H1 (cell line): ENCODE measurements around the gene MUC2. TPM values are rescaled to one million over a fixed set of nuclear protein-coding genes. Genes with fewer than 3 reads are reported as not detected.

Experiments used
- CTCF ChIA-PET: fragments of 300-600 bp; sonication (Branson Sonifier 250); formaldehyde crosslinking; loops from one replicate; lab custom pipeline; 2021; ENCODE audit not compliant: partially characterized antibody; lab: Charles Lee
- POLR2A ChIA-PET: fragments of 300-600 bp; sonication (Branson Sonifier 250); formaldehyde crosslinking; loops from one replicate; lab custom pipeline; 2021; ENCODE audit warnings: inconsistent platforms; ENCODE audit not compliant: partially characterized antibody; lab: Charles Lee
- DNase-seq, 2 experiments: peaks; one replicate each; pipeline versions ENCODE4 v3.0.0 to v3.0.0-alpha.2; 2010 to 2022; ENCODE audit warnings: low spot score in 2 of 2, low read depth in 1 of 2, mixed read lengths in 1 of 2
- FAIRE-seq: peaks from 2 replicates; lab custom pipeline; 2011; peaks lifted over from hg19 to GRCh38; lab: Jason Lieb, UNC
- H2AFZ ChIP-seq: 2 replicates; pipeline ENCODE4 v1.8.1; 2012; ENCODE audit warnings: low read length, inconsistent platforms
- H2AK5ac ChIP-seq: 2 replicates; pipeline ENCODE4 v1.6.1; 2013; ENCODE audit warnings: low read depth, low read length
- H2BK120ac ChIP-seq: replicated peaks from 2 replicates; pipeline ENCODE3; 2013; ENCODE audit warnings: low read depth, low read length, inconsistent platforms
- H2BK12ac ChIP-seq: 2 replicates; pipeline ENCODE4 v1.6.1; 2013; ENCODE audit warnings: low read depth, low read length
- H2BK15ac ChIP-seq: 2 replicates; pipeline ENCODE4 v1.6.1; 2013; ENCODE audit warnings: low read length
- H2BK20ac ChIP-seq: 2 replicates; pipeline ENCODE4 v1.6.1; 2013; ENCODE audit warnings: low read length
- H2BK5ac ChIP-seq: 2 replicates; pipeline ENCODE4 v1.6.1; 2013; ENCODE audit warnings: low read depth, low read length
- H3K14ac ChIP-seq: 2 replicates; pipeline ENCODE4 v1.6.1; 2013; ENCODE audit warnings: inconsistent platforms; ENCODE audit not compliant: insufficient read length
- H3K18ac ChIP-seq: 2 replicates; pipeline ENCODE4 v1.6.1; 2013; ENCODE audit warnings: low read length; ENCODE audit errors: extremely low read depth
- H3K23ac ChIP-seq: 2 replicates; pipeline ENCODE4 v1.6.1; 2013; ENCODE audit warnings: inconsistent platforms; ENCODE audit not compliant: insufficient read length
- H3K23me2 ChIP-seq: 2 replicates; pipeline ENCODE4 v1.6.1; 2013; ENCODE audit warnings: low read depth, low read length
- H3K27ac ChIP-seq: 2 replicates; pipeline ENCODE4 v1.6.1; 2011; ENCODE audit warnings: low read depth, low read length, inconsistent platforms
- H3K27me3 ChIP-seq, 4 experiments: replicated peaks in 1 of 4; 1 replicate in 1 of 4; 2 replicates in 3 of 4; pipeline versions ENCODE4 v1.6.1 to v1.8.1; 2011 to 2013; ENCODE audit warnings: low read length in 3 of 4, mild to moderate bottlenecking in 3 of 4, inconsistent platforms in 2 of 4, mixed read lengths in 2 of 4, moderate library complexity in 1 of 4; ENCODE audit not compliant: control insufficient read depth in 3 of 4, insufficient read depth in 3 of 4; ENCODE audit errors: extremely low read depth in 1 of 4
- H3K36me3 ChIP-seq, 4 experiments: 2 replicates each; pipeline versions ENCODE4 v1.6.1 to v1.8.1; 2011 to 2013; ENCODE audit warnings: mild to moderate bottlenecking in 4 of 4, low read length in 3 of 4, moderate library complexity in 2 of 4, control low read depth in 1 of 4, inconsistent platforms in 1 of 4; ENCODE audit not compliant: insufficient read depth in 4 of 4, control insufficient read depth in 2 of 4
- H3K4ac ChIP-seq: replicated peaks from 2 replicates; pipeline ENCODE3; 2013; ENCODE audit warnings: low read length, low read depth, mixed read lengths, inconsistent platforms; ENCODE audit not compliant: insufficient read length
- H3K4me1 ChIP-seq, 4 experiments: replicated peaks in 1 of 4; 1 replicate in 1 of 4; 2 replicates in 3 of 4; pipeline versions ENCODE4 v1.6.1 to v1.8.1; 2011 to 2013; ENCODE audit warnings: low read length in 3 of 4, inconsistent platforms in 2 of 4, mixed read lengths in 1 of 4; ENCODE audit not compliant: insufficient read depth in 4 of 4, control insufficient read depth in 3 of 4
- H3K4me2 ChIP-seq, 2 experiments: 2 replicates each; pipeline versions ENCODE4 v1.6.1 to v1.8.1; 2011 to 2013; ENCODE audit warnings: low read depth in 2 of 2, low read length in 2 of 2, control low read depth in 1 of 2, inconsistent platforms in 1 of 2, mild to moderate bottlenecking in 1 of 2; ENCODE audit not compliant: insufficient read depth in 1 of 2
- H3K4me3 ChIP-seq, 4 experiments: fragments of 200-600, 300-600 bp in 1 of 4; sonication (generic), shearing (Covaris generic), sonication (Bioruptor Twin) in 1 of 4; 2 replicates each; pipeline versions ENCODE4 v1.5.1 to v1.8.1; 2011 to 2016; ENCODE audit warnings: low read length in 4 of 4, low read depth in 3 of 4, control low read depth in 2 of 4, inconsistent platforms in 2 of 4, mild to moderate bottlenecking in 2 of 4, mixed read lengths in 1 of 4, moderate library complexity in 1 of 4; ENCODE audit not compliant: insufficient read depth in 2 of 4; ENCODE audit errors: extremely low read depth in 1 of 4
- H3K56ac ChIP-seq: replicated peaks from 2 replicates; pipeline ENCODE3; 2013; ENCODE audit warnings: low read depth, mild to moderate bottlenecking, mixed read lengths, low read length, inconsistent platforms; ENCODE audit not compliant: insufficient read length
- H3K79me1 ChIP-seq: 2 replicates; pipeline ENCODE4 v1.6.1; 2013; ENCODE audit warnings: low read depth, low read length, control low read depth
- H3K79me2 ChIP-seq, 2 experiments: 2 replicates each; pipeline versions ENCODE4 v1.6.1 to v1.8.1; 2012 to 2013; ENCODE audit warnings: low read length in 2 of 2, mild to moderate bottlenecking in 2 of 2, inconsistent platforms in 1 of 2; ENCODE audit not compliant: insufficient read depth in 2 of 2, control insufficient read depth in 1 of 2
- H3K9ac ChIP-seq, 4 experiments: replicated peaks in 1 of 4; 1 replicate in 1 of 4; 2 replicates in 3 of 4; pipeline versions ENCODE4 v1.6.1 to v1.8.1; 2011 to 2013; ENCODE audit warnings: low read depth in 3 of 4, low read length in 3 of 4, control low read depth in 2 of 4, mild to moderate bottlenecking in 2 of 4, moderate library complexity in 2 of 4, inconsistent platforms in 1 of 4; ENCODE audit errors: extremely low read depth in 1 of 4
- H3K9me3 ChIP-seq, 2 experiments: 2 replicates each; pipeline versions ENCODE4 v1.6.1 to v1.8.1; 2012 to 2013; ENCODE audit warnings: mild to moderate bottlenecking in 2 of 2, moderate library complexity in 2 of 2, control low read depth in 1 of 2, inconsistent platforms in 1 of 2, low read depth in 1 of 2, low read length in 1 of 2, mixed read lengths in 1 of 2; ENCODE audit not compliant: insufficient read depth in 2 of 2
- H4K20me1 ChIP-seq, 2 experiments: replicated peaks in 1 of 2; 2 replicates each; pipeline versions ENCODE3 to v1.8.1; 2011 to 2013; ENCODE audit warnings: inconsistent platforms in 2 of 2, low read length in 2 of 2, mild to moderate bottlenecking in 1 of 2; ENCODE audit not compliant: insufficient read depth in 2 of 2, control insufficient read depth in 1 of 2
- H4K5ac ChIP-seq: 2 replicates; pipeline ENCODE4 v1.6.1; 2013; ENCODE audit warnings: low read length, low read depth, mixed read lengths, inconsistent platforms; ENCODE audit not compliant: insufficient read length
- H4K8ac ChIP-seq: 2 replicates; pipeline ENCODE4 v1.8.0; 2013; ENCODE audit warnings: mild to moderate bottlenecking, moderate library complexity, low read length, inconsistent platforms; ENCODE audit not compliant: insufficient read depth; ENCODE audit errors: extremely low read depth
- H4K91ac ChIP-seq: replicated peaks from 2 replicates; pipeline ENCODE3; 2013; ENCODE audit warnings: low read length, mixed read lengths, inconsistent platforms; ENCODE audit not compliant: insufficient read length
- CBX5 ChIP-seq: fragments of 300-800, 300-1000 bp; sonication (generic); IDR thresholded peaks from 2 replicates; pipeline ENCODE4 v1.7.1; 2016; ENCODE audit warnings: antibody characterized with exemption, low read length, low read depth
- EP300 ChIP-seq, 2 experiments: IDR thresholded peaks; 1 replicate in 1 of 2; 2 replicates in 1 of 2; pipeline ENCODE4 v1.6.1; 2011 to 2012; ENCODE audit warnings: low read depth in 2 of 2, low read length in 2 of 2, mild to moderate bottlenecking in 2 of 2, borderline replicate concordance in 1 of 2, inconsistent platforms in 1 of 2, moderate library complexity in 1 of 2
- HDAC2 ChIP-seq, 2 experiments: fragments of 300-600 bp in 1 of 2; sonication (generic) in 1 of 2; IDR thresholded peaks; 2 replicates each; pipeline ENCODE4 v1.6.1; 2011 to 2012; ENCODE audit warnings: low read depth in 2 of 2, low read length in 2 of 2, mild to moderate bottlenecking in 2 of 2, moderate library complexity in 2 of 2, borderline replicate concordance in 1 of 2, inconsistent platforms in 1 of 2
- RNF2 ChIP-seq: fragments of 200-900, 300-1000 bp; sonication (generic); IDR thresholded peaks from 2 replicates; pipeline ENCODE4 v1.7.1; 2016; ENCODE audit warnings: borderline replicate concordance, low read depth, mild to moderate bottlenecking, antibody characterized with exemption, low read length; ENCODE audit not compliant: poor library complexity, severe bottlenecking; ENCODE audit errors: missing control alignments
- TAF1 ChIP-seq: IDR thresholded peaks from 2 replicates; pipeline ENCODE4 v1.6.1; 2011; ENCODE audit warnings: mild to moderate bottlenecking, low read depth, low read length
- TEAD4 ChIP-seq: IDR thresholded peaks from 2 replicates; pipeline ENCODE4 v1.6.1; 2012; ENCODE audit warnings: low read depth, low read length, inconsistent platforms, mixed read lengths
- WGBS, 2 experiments: shearing (Covaris generic) in 1 of 2; methylation state at CpG; one replicate each; pipeline versions ENCODE4 v1.1.6 to v1.1.7; 2013 to 2015; ENCODE audit warnings: low lambda C conversion rate in 2 of 2, mixed read lengths in 2 of 2, inconsistent platforms in 1 of 2, low coverage in 1 of 2, missing lambda C conversion rate in 1 of 2; ENCODE audit not compliant: insufficient replicate concordance in 2 of 2, insufficient coverage in 1 of 2, insufficient read length in 1 of 2; ENCODE audit errors: extremely low coverage in 1 of 2, missing lambda C conversion rate in 1 of 2; 5-methylcytosine and 5-hydroxymethylcytosine counted together
- polyA plus RNA-seq, 7 experiments: library from polyadenylated mRNA; depleted of rRNA in 3 of 7; stranded (reverse) in 5 of 7; unstranded in 2 of 7; fragments of >200 nt in 5 of 7; fragments of 200-250 nt in 2 of 7; gene quantifications; 1 replicate in 5 of 7; 2 replicates in 1 of 7; 4 replicates in 1 of 7; pipeline versions ENCODE4 v1.2.1 to v1.2.3, GENCODE V29; 2011 to 2013; ENCODE audit warnings: missing spikeins in 2 of 7, mixed read lengths in 2 of 7
- total RNA-seq: library from RNA; stranded (reverse); fragmentation: NEBNext Ultra II Directional; extraction: Animal tissue kit (Norgen Biotek cat#: 25700); gene quantifications from 2 replicates; pipeline ENCODE4 v1.2.1, GENCODE V29; 2021

MUC2 gene
- total and polyA plus RNA-seq, 2 of the 8 experiments (the other 6 are each of a cell fraction or from before 2014, with no cell fraction given), result not detected

GRCh38 chr11:1109918-1110705, 35.4 kb downstream of the MUC2 start:
- no peak overlapping the region for H3K4ac ChIP-seq
- no peak overlapping the region for H2AFZ ChIP-seq
- H2AK5ac ChIP-seq, result no peak overlapping the region
- H3K4me1 ChIP-seq, result no peaks in the 10 kb centered on the region; a peak in 1 of 7 replicates
- H4K20me1 ChIP-seq, result peaks cover 0 to 3% of the 10 kb centered on the region in 2 experiments
- DNase-seq, result no peak
- H3K79me2 ChIP-seq, result no peaks in the 10 kb centered on the region
- no peak overlapping the region for H2BK15ac ChIP-seq
- FAIRE-seq, result no peak
- TF ChIP-seq EP300 (IDR thresholded peaks at IDR 0.05; ENCODE audit: borderline replicate concordance in 1 of 2, low read depth in 2 of 2, low read length in 2 of 2) (no peak), CBX5 (no peak), RNF2 (no peak), TAF1 (no peak), HDAC2 (IDR thresholded peaks at IDR 0.05; ENCODE audit: borderline replicate concordance in 1 of 2, low read depth in 2 of 2, low read length in 2 of 2) (no peak), TEAD4 (no peak)
- peaks cover 7% of the 10 kb centered on the region; the same call in 1 of the 2 replicates for H3K23me2 ChIP-seq
- H2BK5ac ChIP-seq, result no peak overlapping the region
- no peak overlapping the region for H4K91ac ChIP-seq
- CTCF ChIA-PET, result interaction anchor here (0.9 to 1.6 kb wide), 2 partner anchors 355 to 520 kb away, joined by 3 to 4 read pairs; no protein-coding TSS in a partner anchor
- H3K14ac ChIP-seq, result no peak overlapping the region
- no peak overlapping the region for H2BK20ac ChIP-seq
- no peak overlapping the region for H3K56ac ChIP-seq
- no peak overlapping the region for H3K9ac ChIP-seq
- no peak overlapping the region for H3K4me2 ChIP-seq
- H4K8ac ChIP-seq, result no peak overlapping the region; the same call in 1 of the 2 replicates
- H3K18ac ChIP-seq, result no peak overlapping the region
- no peaks in the 10 kb centered on the region for H3K36me3 ChIP-seq
- H3K4me3 ChIP-seq, result no peak overlapping the region
- H3K79me1 ChIP-seq, result no peaks in the 10 kb centered on the region
- no peak overlapping the region for H2BK120ac ChIP-seq
- no peaks in the 10 kb centered on the region; a peak in 1 of 7 replicates for H3K27me3 ChIP-seq
- H3K9me3 ChIP-seq, result peaks cover 5 to 59% of the 10 kb centered on the region in 2 experiments; a peak in 2 of 4 replicates
- WGBS, 2 experiments, result 83% methylated on average over 26 of the region's 39 CpGs; no CpG with 5 or more reads in 1 of the 2 experiments
- POLR2A ChIA-PET, result no interaction called here
- H3K23ac ChIP-seq, result no peak overlapping the region
- no peak overlapping the region for H4K5ac ChIP-seq
- H2BK12ac ChIP-seq, result no peak overlapping the region
- no peak overlapping the region for H3K27ac ChIP-seq
